NB4 (cell line): Measurements from ENCODE around the gene GDPGP1.
"Not testable (repeated sequence)": the region's sequence is repeated elsewhere in the genome, so short reads cannot be mapped to it uniquely, and the experiment has no call there.

Experiments used
- DNase-seq: peaks from one replicate; pipeline ENCODE4 v3.0.0; 2010; ENCODE audit warnings: low read depth
- H3K4me3 ChIP-seq: one replicate; pipeline ENCODE4 v1.5.1; 2011; ENCODE audit warnings: mild to moderate bottlenecking, low read depth, low read length, moderate library complexity
- CTCF ChIP-seq: IDR thresholded peaks from one replicate; pipeline ENCODE4 v1.5.1; 2012; ENCODE audit warnings: low read depth, low read length
- MAX ChIP-seq: IDR thresholded peaks from 2 replicates; pipeline ENCODE4 v1.6.1; 2011; ENCODE audit warnings: low read depth, low read length
- MYC ChIP-seq: IDR thresholded peaks from 2 replicates; pipeline ENCODE4 v1.6.1; 2011; ENCODE audit warnings: low read depth, low read length
- POLR2A ChIP-seq: IDR thresholded peaks from 2 replicates; pipeline ENCODE4 v1.6.1; 2011; ENCODE audit warnings: mild to moderate bottlenecking; ENCODE audit not compliant: insufficient read length; ENCODE audit errors: extremely low read depth

Gene GDPGP1

GRCh38 chr15:90234096-90234988 lies at the start of gene GDPGP1:
Gene GDPGP1, plus strand, starts transcription at chr15:90234209. Its CDS starts 6,700 bp downstream, at chr15:90240909.
- peak within 1 kb of the TSS; percentile 96 for H3K4me3 ChIP-seq
- TF ChIP-seq CTCF (no peak), MAX (peak; percentile 57; the same call in 1 of the 2 replicates), POLR2A (peak; percentile 62), MYC (peak; percentile 19)
- no peak for DNase-seq

GRCh38 chr15:90184786-90185704 lies 49.0 kb upstream of the GDPGP1 start:
- TF ChIP-seq CTCF (no peak), POLR2A (peak; percentile 21), MAX (0 out of 2 replicates have a peak, but pooled peaks have one; percentile 16)
- H3K4me3 ChIP-seq = peak overlapping the region; percentile 69
- peak; percentile 64 for DNase-seq

- TF ChIP-seq POLR2A (no peak), MAX (no peak), MYC (no peak), CTCF (no peak)
- no peak overlapping the region for H3K4me3 ChIP-seq
- no peak for DNase-seq
Measured at GRCh38 chr15:90187257-90187868, 46.6 kb upstream of the GDPGP1 start.

- not testable (repeated sequence) for DNase-seq, H3K4me3 ChIP-seq
Measured at GRCh38 chr15:90188065-90188464, 45.9 kb upstream of the GDPGP1 start.

- peak; percentile 83 for DNase-seq
- no peak overlapping the region for H3K4me3 ChIP-seq
- no peak for TF ChIP-seq CTCF
- TF ChIP-seq POLR2A = no peak
- TF ChIP-seq MYC = peak; percentile 24; the same call in 1 of the 2 replicates
- TF ChIP-seq MAX = no peak
Measured at GRCh38 chr15:90188914-90189748, 44.9 kb upstream of the GDPGP1 start.
